ENCODE measurements around the gene MYOD1. TPM values are rescaled to one million over a fixed set of nuclear protein-coding genes. Genes with fewer than 3 reads are reported as not detected.

The MYOD1 gene
- total and polyA plus RNA-seq, 2 of the 13 experiments (the other 11 are each of a cell fraction or from before 2014, with no cell fraction given) = not detected

GRCh38 chr11:17770048-17770652, 50.8 kb downstream of the MYOD1 start (continued):
- TF ChIP-seq ARID5B (CRISPR knock-in tag; IDR thresholded peaks at IDR 0.05) (peak; percentile 98), ZNF775 (CRISPR knock-in tag; IDR thresholded peaks at IDR 0.05; ENCODE audit: borderline replicate concordance) (no peak), NR2C2 (CRISPR knock-in tag; IDR thresholded peaks at IDR 0.05; ENCODE audit: borderline replicate concordance) (peak; percentile 93), ZNF619 (CRISPR knock-in tag; IDR thresholded peaks at IDR 0.05) (peak; percentile 81; the same call in 1 of the 2 replicates), POLR2AphosphoS5 (IDR thresholded peaks at IDR 0.05; ENCODE audit: low read depth, low read length) (no peak), ZNF761 (CRISPR knock-in tag; conservative IDR thresholded peaks at IDR 0.05) (peak; percentile 94; the same call in 1 of the 2 replicates), SMAD9 (CRISPR knock-in tag; IDR thresholded peaks at IDR 0.05) (peak; percentile 82; the same call in 1 of the 2 replicates), TEAD3 (CRISPR knock-in tag; optimal IDR thresholded peaks at IDR 0.05; ENCODE audit: borderline replicate concordance) (peak; percentile 85), ADNP (CRISPR knock-in tag; IDR thresholded peaks at IDR 0.05) (peak; percentile 40; the same call in 1 of the 2 replicates), SOX6 (IDR thresholded peaks at IDR 0.05) (no peak), SOX6 (CRISPR knock-in tag; IDR thresholded peaks at IDR 0.05) (peak; percentile 99), NPAS2 (CRISPR knock-in tag; IDR thresholded peaks at IDR 0.05; ENCODE audit: borderline replicate concordance) (no peak), MXI1 (IDR thresholded peaks at IDR 0.05; ENCODE audit: borderline replicate concordance, low read depth, low read length) (peak; percentile 68; the same call in 1 of the 3 replicates), ARNT (IDR thresholded peaks at IDR 0.05) (no peak), NR2F2 (IDR thresholded peaks at IDR 0.05; ENCODE audit: borderline replicate concordance, low read depth) (peak; percentile 99), KAT7 (CRISPR knock-in tag; IDR thresholded peaks at IDR 0.05; ENCODE audit: borderline replicate concordance) (0 out of 2 replicates have a peak, but pooled peaks have one; percentile 48), KIAA2018 (CRISPR knock-in tag; IDR thresholded peaks at IDR 0.05; ENCODE audit: borderline replicate concordance) (no peak), REPIN1 (CRISPR knock-in tag; IDR thresholded peaks at IDR 0.05; ENCODE audit: borderline replicate concordance, low read depth) (peak; percentile 99; the same call in 1 of the 2 replicates), MAF1 (CRISPR knock-in tag; IDR thresholded peaks at IDR 0.05; ENCODE audit: borderline replicate concordance) (no peak)
